Measurements from ENCODE around the gene UGT1A10. TPM values are rescaled to one million over a fixed set of nuclear protein-coding genes. Genes with fewer than 3 reads are reported as not detected.
A peak's percentile ranks its signal among the peaks of the same experiment; 100 is the strongest.

The UGT1A10 gene
- total RNA-seq, 1 donor from 2014 or later: not detected

GRCh38 chr2:233799087-233799665 lies 162.9 kb downstream of the UGT1A10 start:
- FAIRE-seq (no peak), DNase-seq (ENCODE audit: low read depth) (no peak)
- H3K36me3 ChIP-seq (ENCODE audit: control insufficient read depth, insufficient read depth, low read length): no peaks in the 10 kb centered on the region
- no peak for TF ChIP-seq CTCF (IDR thresholded peaks at IDR 0.05; ENCODE audit: insufficient read depth, low read length, severe bottlenecking)
- H3K27me3 ChIP-seq (ENCODE audit: control insufficient read depth, insufficient read depth, low read length): no peaks in the 10 kb centered on the region
- no peak overlapping the region for H3K4me3 ChIP-seq (ENCODE audit: low read depth, low read length)

- TF ChIP-seq CTCF (IDR thresholded peaks at IDR 0.05; ENCODE audit: insufficient read depth, low read length, severe bottlenecking): no peak
- H3K4me3 ChIP-seq (ENCODE audit: low read depth, low read length): no peak overlapping the region
- no peak for FAIRE-seq
- no peaks in the 10 kb centered on the region for H3K36me3 ChIP-seq (ENCODE audit: control insufficient read depth, insufficient read depth, low read length)
- H3K27me3 ChIP-seq (ENCODE audit: control insufficient read depth, insufficient read depth, low read length): no peaks in the 10 kb centered on the region
- DNase-seq (ENCODE audit: low read depth): no peak
These were observed 163.5 kb downstream of the UGT1A10 start for GRCh38 chr2:233799716-233800115.

GRCh38 chr2:233800208-233800607 lies 164.0 kb downstream of the UGT1A10 start:
- TF ChIP-seq CTCF (IDR thresholded peaks at IDR 0.05; ENCODE audit: insufficient read depth, low read length, severe bottlenecking): no peak
- Histone ChIP-seq H3K36me3 (ENCODE audit: control insufficient read depth, insufficient read depth, low read length) (no peaks in the 10 kb centered on the region), H3K27me3 (ENCODE audit: control insufficient read depth, insufficient read depth, low read length) (no peaks in the 10 kb centered on the region), H3K4me3 (ENCODE audit: low read depth, low read length) (no peak overlapping the region)
- DNase-seq (ENCODE audit: low read depth) (no peak), FAIRE-seq (no peak)

GRCh38 chr2:233801357-233802131 lies 165.3 kb downstream of the UGT1A10 start:
- peak; percentile 51 for DNase-seq (ENCODE audit: low read depth)
- TF ChIP-seq CTCF (IDR thresholded peaks at IDR 0.05; ENCODE audit: insufficient read depth, low read length, severe bottlenecking): no peak
- no peak for FAIRE-seq

GRCh38 chr2:233802132-233802815 lies 166.0 kb downstream of the UGT1A10 start:
- DNase-seq (ENCODE audit: low read depth) (no peak), FAIRE-seq (no peak)
- Histone ChIP-seq H3K4me3 (ENCODE audit: low read depth, low read length) (no peak overlapping the region), H3K27me3 (ENCODE audit: control insufficient read depth, insufficient read depth, low read length) (no peaks in the 10 kb centered on the region), H3K36me3 (ENCODE audit: control insufficient read depth, insufficient read depth, low read length) (no peaks in the 10 kb centered on the region)
- TF ChIP-seq CTCF (IDR thresholded peaks at IDR 0.05; ENCODE audit: insufficient read depth, low read length, severe bottlenecking): no peak

More at GRCh38 chr2:233801357-233802131, 165.3 kb downstream of the UGT1A10 start:
- no peaks in the 10 kb centered on the region for H3K27me3 ChIP-seq (ENCODE audit: control insufficient read depth, insufficient read depth, low read length)
- H3K4me3 ChIP-seq (ENCODE audit: low read depth, low read length): no peak overlapping the region
- no peaks in the 10 kb centered on the region for H3K36me3 ChIP-seq (ENCODE audit: control insufficient read depth, insufficient read depth, low read length)

All from bronchial epithelial cell (primary cell).